Vagina (tissue), 2 donors: ENCODE measurements around the gene NAV2. TPM values are rescaled to one million over a fixed set of nuclear protein-coding genes. Genes with fewer than 3 reads are reported as not detected.

Experiments
- DNase-seq, 2 donors: peaks; one replicate each; pipeline ENCODE4 v3.0.0-alpha.2; 2017; ENCODE audit errors: extremely low spot score in 2 of 2
- H3K27ac ChIP-seq: fragments of 200-600 bp; sonication (generic); one replicate; pipeline ENCODE4 v1.5.1; 2019
- H3K27me3 ChIP-seq: fragments of 200-600 bp; sonication (generic); one replicate; pipeline ENCODE4 v1.5.1; 2019
- H3K36me3 ChIP-seq, 2 donors: fragments of 200-600 bp; sonication (generic); one replicate each; pipeline ENCODE4 v1.5.1; 2017 to 2019
- H3K4me1 ChIP-seq: fragments of 200-600 bp; sonication (generic); one replicate; pipeline ENCODE4 v1.5.1; 2019
- H3K4me3 ChIP-seq, 2 donors: fragments of 200-600 bp; sonication (generic); 1 replicate in 1 of 2; 2 replicates in 1 of 2; pipeline ENCODE4 v1.5.1; 2016 to 2019
- H3K9me3 ChIP-seq: fragments of 200-600 bp; sonication (generic); one replicate; pipeline ENCODE4 v1.5.1; 2019
- CTCF ChIP-seq, 3 experiments: fragments of 450-650 bp in 2 of 3; fragments of 200-600 bp in 1 of 3; sonication (generic) in 1 of 3; IDR thresholded peaks; one replicate each; pipeline ENCODE4 v1.5.1; 2017 to 2019; ENCODE audit warnings: antibody characterized with exemption in 3 of 3, mild to moderate bottlenecking in 2 of 3, moderate library complexity in 2 of 3
- POLR2A ChIP-seq, 2 donors: fragments of 450-650 bp; IDR thresholded peaks; one replicate each; pipeline ENCODE4 v1.6.1; 2017; ENCODE audit warnings: antibody characterized with exemption in 2 of 2, mild to moderate bottlenecking in 2 of 2, moderate library complexity in 2 of 2
- POLR2AphosphoS5 ChIP-seq, 2 donors: sonication (generic); formaldehyde crosslinking; IDR thresholded peaks; one replicate each; pipeline ENCODE4 v1.9.0; 2017; ENCODE audit warnings: antibody characterized with exemption in 2 of 2, mild to moderate bottlenecking in 2 of 2, low read depth in 1 of 2; ENCODE audit not compliant: insufficient read depth in 1 of 2
- intact Hi-C: fragments of 100-400 bp; cut with DNase I; formaldehyde crosslinking; loops from one replicate; pipeline ENCODE4 v1.15.1; 2023
- total RNA-seq: library from RNA; depleted of rRNA; stranded (reverse); fragments of >200 nt; gene quantifications from one replicate; pipeline ENCODE4 v1.2.3, GENCODE V29; 2016

The NAV2 gene
- total RNA-seq, 1 donor from 2014 or later: 25.3 TPM

- H3K36me3 ChIP-seq: no peaks in the 10 kb centered on the region
- H3K9me3 ChIP-seq: no peaks in the 10 kb centered on the region
- no peak overlapping the region for H3K27ac ChIP-seq
- H3K4me1 ChIP-seq: no peaks in the 10 kb centered on the region
- intact Hi-C loops: no loop called here
- DNase-seq: no peak
- no peak for TF ChIP-seq POLR2A (IDR thresholded peaks at IDR 0.05)
- no peak for TF ChIP-seq POLR2AphosphoS5 (IDR thresholded peaks at IDR 0.05; ENCODE audit: insufficient read depth in 1 of 2, low read depth in 1 of 2)
- no peak for TF ChIP-seq CTCF (IDR thresholded peaks at IDR 0.05)
- H3K27me3 ChIP-seq: no peaks in the 10 kb centered on the region
- no peak overlapping the region for H3K4me3 ChIP-seq
These were observed 295.7 kb downstream of the NAV2 start for GRCh38 chr11:20008190-20008870.

- no peaks in the 10 kb centered on the region for H3K36me3 ChIP-seq
- H3K4me3 ChIP-seq: no peak overlapping the region
- DNase-seq: no peak
- no peaks in the 10 kb centered on the region for H3K9me3 ChIP-seq
- no peak overlapping the region for H3K27ac ChIP-seq
- TF ChIP-seq CTCF (IDR thresholded peaks at IDR 0.05) (no peak), POLR2A (IDR thresholded peaks at IDR 0.05) (no peak), POLR2AphosphoS5 (IDR thresholded peaks at IDR 0.05; ENCODE audit: insufficient read depth in 1 of 2, low read depth in 1 of 2) (no peak)
- intact Hi-C loops: no loop called here
- H3K27me3 ChIP-seq: no peaks in the 10 kb centered on the region
- no peaks in the 10 kb centered on the region for H3K4me1 ChIP-seq
These were observed 296.4 kb downstream of the NAV2 start for GRCh38 chr11:20008871-20009644.

- no peaks in the 10 kb centered on the region for H3K36me3 ChIP-seq
- no peaks in the 10 kb centered on the region for H3K4me1 ChIP-seq
- intact Hi-C loops: no loop called here
- no peaks in the 10 kb centered on the region for H3K9me3 ChIP-seq
- H3K4me3 ChIP-seq: no peak overlapping the region
- H3K27me3 ChIP-seq: no peaks in the 10 kb centered on the region
- H3K27ac ChIP-seq: no peak overlapping the region
- TF ChIP-seq POLR2A (IDR thresholded peaks at IDR 0.05): no peak
- TF ChIP-seq POLR2AphosphoS5 (IDR thresholded peaks at IDR 0.05; ENCODE audit: insufficient read depth in 1 of 2, low read depth in 1 of 2): no peak
- TF ChIP-seq CTCF (IDR thresholded peaks at IDR 0.05): no peak
- no peak for DNase-seq
These were observed 297.7 kb downstream of the NAV2 start for GRCh38 chr11:20010156-20010850.

GRCh38 chr11:20010851-20011225 is 298.2 kb downstream of the NAV2 start:
- H3K4me3 ChIP-seq: no peak overlapping the region
- intact Hi-C loops: no loop called here
- H3K36me3 ChIP-seq: no peaks in the 10 kb centered on the region
- no peaks in the 10 kb centered on the region for H3K4me1 ChIP-seq
- no peaks in the 10 kb centered on the region for H3K27me3 ChIP-seq
- no peak overlapping the region for H3K27ac ChIP-seq
- H3K9me3 ChIP-seq: no peaks in the 10 kb centered on the region
- no peak for DNase-seq
- no peak for TF ChIP-seq POLR2AphosphoS5 (IDR thresholded peaks at IDR 0.05; ENCODE audit: insufficient read depth in 1 of 2, low read depth in 1 of 2)

GRCh38 chr11:20011307-20011951 is 298.8 kb downstream of the NAV2 start:
- Histone ChIP-seq H3K36me3 (no peaks in the 10 kb centered on the region), H3K4me3 (no peak overlapping the region), H3K27me3 (no peaks in the 10 kb centered on the region), H3K4me1 (no peaks in the 10 kb centered on the region), H3K27ac (no peak overlapping the region), H3K9me3 (no peaks in the 10 kb centered on the region)
- TF ChIP-seq POLR2A (IDR thresholded peaks at IDR 0.05): no peak
- peak in 1 of 2 donors; percentile 82 for TF ChIP-seq POLR2AphosphoS5 (IDR thresholded peaks at IDR 0.05; ENCODE audit: insufficient read depth in 1 of 2, low read depth in 1 of 2)
- no peak for TF ChIP-seq CTCF (IDR thresholded peaks at IDR 0.05)
- intact Hi-C loops: no loop called here
- DNase-seq: no peak
